NCI-H1436 (cell line): ENCODE results near the gene CBLB.

Source experiments
- DNase-seq: peaks from one replicate; lab custom pipeline; 2025; lab: John Stamatoyannopoulos, UW

The CBLB gene

GRCh38 chr3:105845488-105845887, 23.3 kb downstream of the CBLB start:
- DNase-seq: no peak

GRCh38 chr3:105844704-105845103, 24.1 kb downstream of the CBLB start:
- DNase-seq: no peak

GRCh38 chr3:105843994-105844393, 24.8 kb downstream of the CBLB start:
- no peak for DNase-seq

- DNase-seq: no peak
Observed at GRCh38 chr3:105842943-105843342, 25.9 kb downstream of the CBLB start.

- no peak for DNase-seq
Observed at GRCh38 chr3:105842449-105842848, 26.4 kb downstream of the CBLB start.

GRCh38 chr3:105837947-105838346, 30.9 kb downstream of the CBLB start:
- no peak for DNase-seq

GRCh38 chr3:105837143-105837740, 31.6 kb downstream of the CBLB start:
- DNase-seq: no peak

- DNase-seq: no peak
Observed at GRCh38 chr3:105836533-105836932, 32.3 kb downstream of the CBLB start.

GRCh38 chr3:105835606-105836005, 33.2 kb downstream of the CBLB start:
- no peak for DNase-seq

- no peak for DNase-seq
Observed at GRCh38 chr3:105834768-105835167, 34.0 kb downstream of the CBLB start.

- no peak for DNase-seq
Observed at GRCh38 chr3:105832644-105833043, 36.2 kb downstream of the CBLB start.

- DNase-seq: no peak
Observed at GRCh38 chr3:105830836-105831235, 38.0 kb downstream of the CBLB start.

GRCh38 chr3:105829871-105830622, 38.8 kb downstream of the CBLB start:
- DNase-seq: no peak

GRCh38 chr3:105829229-105829628, 39.6 kb downstream of the CBLB start:
- DNase-seq: no peak

GRCh38 chr3:105828703-105829102, 40.1 kb downstream of the CBLB start:
- no peak for DNase-seq

GRCh38 chr3:105827959-105828358, 40.9 kb downstream of the CBLB start:
- no peak for DNase-seq

- no peak for DNase-seq
Observed at GRCh38 chr3:105826778-105827634, 41.8 kb downstream of the CBLB start.

GRCh38 chr3:105824129-105824528, 44.7 kb downstream of the CBLB start:
- no peak for DNase-seq

- no peak for DNase-seq
Observed at GRCh38 chr3:105823149-105823867, 45.5 kb downstream of the CBLB start.

GRCh38 chr3:105822171-105823123, 46.4 kb downstream of the CBLB start:
- no peak for DNase-seq

GRCh38 chr3:105821433-105821832, 47.4 kb downstream of the CBLB start:
- no peak for DNase-seq
